ENCODE measurements around the gene KIF23. TPM values are rescaled to one million over a fixed set of nuclear protein-coding genes. Genes with fewer than 3 reads are reported as not detected.

The KIF23 gene
- total RNA-seq, 1 donor from 2014 or later = 193 TPM

DNA sequence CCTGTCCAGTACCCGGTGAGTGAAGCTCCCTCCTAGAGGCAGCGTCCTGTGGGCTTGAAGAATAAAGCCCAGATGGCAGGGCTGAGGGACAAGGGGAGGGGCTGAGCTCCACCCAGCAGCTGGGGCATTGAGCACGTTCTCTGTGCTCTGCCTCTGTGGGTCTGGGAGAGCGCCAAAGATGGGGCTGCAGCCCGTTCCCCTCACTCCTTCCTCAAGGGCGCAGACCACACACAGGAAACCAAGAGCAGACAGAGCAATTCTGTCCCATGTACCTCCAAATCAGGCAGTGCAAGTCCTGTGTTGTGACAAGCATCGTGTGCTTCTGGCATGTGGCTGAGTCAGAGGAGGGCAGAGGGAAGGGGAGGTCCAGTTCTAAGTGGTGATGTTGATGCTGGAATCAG lies 15.7 kb upstream of the KIF23 start:
- Mint-ChIP-seq H3K9me3 (no peaks in the 10 kb centered on the region), H3K4me3 (no peak overlapping the region), H3K4me1 (peaks cover 18% of the 10 kb centered on the region), H3K27ac (no peak overlapping the region), H3K27me3 (ENCODE audit: insufficient read depth, low read depth) (peaks cover 7% of the 10 kb centered on the region), H3K36me3 (no peaks in the 10 kb centered on the region)
- H3K36me3 ChIP-seq = no peaks in the 10 kb centered on the region
- no peak overlapping the region for H3K9ac ChIP-seq
- no peaks in the 10 kb centered on the region for H3F3A ChIP-seq (ENCODE audit: low read depth)
- no peaks in the 10 kb centered on the region for H3K9me3 ChIP-seq (ENCODE audit: low read depth)
- peak; percentile 48 for DNase-seq (ENCODE audit: low spot score)
- no peaks in the 10 kb centered on the region for H3K27me3 ChIP-seq
- H4K20me1 ChIP-seq (ENCODE audit: low read depth) = no peaks in the 10 kb centered on the region
- H2AFZ ChIP-seq (replicated peaks) = no peak overlapping the region
- H3K4me1 ChIP-seq = peaks cover 12% of the 10 kb centered on the region
- no peak overlapping the region for H3K4me3 ChIP-seq
- H3K4me2 ChIP-seq = no peak overlapping the region
- H3K27ac ChIP-seq = no peak overlapping the region
- TF ChIP-seq EZH2phosphoT487 (IDR thresholded peaks at IDR 0.05) = no peak
- no peak for TF ChIP-seq EZH2 (IDR thresholded peaks at IDR 0.05)
- TF ChIP-seq CTCF (IDR thresholded peaks at IDR 0.05) = no peak
- no peaks in the 10 kb centered on the region for H3K79me2 ChIP-seq (ENCODE audit: low read depth)

GRCh38 chr15:69400850-69401249 lies 13.3 kb upstream of the KIF23 start:
- no peak overlapping the region for H2AFZ ChIP-seq (replicated peaks)
- no peak overlapping the region for H3K4me2 ChIP-seq
- no peaks in the 10 kb centered on the region for H3K27me3 Mint-ChIP-seq (ENCODE audit: insufficient read depth, low read depth)
- H3K4me3 Mint-ChIP-seq = no peak overlapping the region
- no peak overlapping the region for H3K27ac ChIP-seq
- no peaks in the 10 kb centered on the region for H3K36me3 Mint-ChIP-seq
- no peaks in the 10 kb centered on the region for H3K9me3 ChIP-seq (ENCODE audit: low read depth)
- no peaks in the 10 kb centered on the region for H3F3A ChIP-seq (ENCODE audit: low read depth)
- H3K9me3 Mint-ChIP-seq = no peaks in the 10 kb centered on the region
- TF ChIP-seq EZH2 (IDR thresholded peaks at IDR 0.05) (no peak), EZH2phosphoT487 (IDR thresholded peaks at IDR 0.05) (no peak), CTCF (IDR thresholded peaks at IDR 0.05) (no peak)
- H3K27ac Mint-ChIP-seq = no peak overlapping the region
- no peak overlapping the region for H3K4me3 ChIP-seq
- H3K27me3 ChIP-seq = no peaks in the 10 kb centered on the region
- no peak overlapping the region for H3K9ac ChIP-seq
- H3K4me1 Mint-ChIP-seq = peaks cover 2% of the 10 kb centered on the region
- H3K36me3 ChIP-seq = no peaks in the 10 kb centered on the region
- H3K4me1 ChIP-seq = no peaks in the 10 kb centered on the region
- no peaks in the 10 kb centered on the region for H3K79me2 ChIP-seq (ENCODE audit: low read depth)
- no peaks in the 10 kb centered on the region for H4K20me1 ChIP-seq (ENCODE audit: low read depth)
- no peak for DNase-seq (ENCODE audit: low spot score)

- no peak overlapping the region for H3K27ac Mint-ChIP-seq
- H3F3A ChIP-seq (ENCODE audit: low read depth) = no peaks in the 10 kb centered on the region
- no peak overlapping the region for H2AFZ ChIP-seq (replicated peaks)
- no peak for DNase-seq (ENCODE audit: low spot score)
- H3K4me1 Mint-ChIP-seq = peaks cover 2% of the 10 kb centered on the region
- no peaks in the 10 kb centered on the region for H3K9me3 Mint-ChIP-seq
- H3K27ac ChIP-seq = no peak overlapping the region
- no peaks in the 10 kb centered on the region for H3K27me3 Mint-ChIP-seq (ENCODE audit: insufficient read depth, low read depth)
- H3K36me3 ChIP-seq = no peaks in the 10 kb centered on the region
- no peak overlapping the region for H3K4me2 ChIP-seq
- TF ChIP-seq EZH2 (IDR thresholded peaks at IDR 0.05) = no peak
- TF ChIP-seq EZH2phosphoT487 (IDR thresholded peaks at IDR 0.05) = no peak
- TF ChIP-seq CTCF (IDR thresholded peaks at IDR 0.05) = no peak
- no peaks in the 10 kb centered on the region for H3K27me3 ChIP-seq
- H3K36me3 Mint-ChIP-seq = no peaks in the 10 kb centered on the region
- H3K9me3 ChIP-seq (ENCODE audit: low read depth) = no peaks in the 10 kb centered on the region
- H3K4me3 ChIP-seq = no peak overlapping the region
- H4K20me1 ChIP-seq (ENCODE audit: low read depth) = no peaks in the 10 kb centered on the region
- H3K4me3 Mint-ChIP-seq = no peak overlapping the region
- no peaks in the 10 kb centered on the region for H3K79me2 ChIP-seq (ENCODE audit: low read depth)
- no peak overlapping the region for H3K9ac ChIP-seq
- no peaks in the 10 kb centered on the region for H3K4me1 ChIP-seq
Observed at GRCh38 chr15:69402816-69403215, 11.3 kb upstream of the KIF23 start.
